Kidney tubule cell (primary cell): ENCODE measurements around the gene SPAG16.

ENCODE experiments used
- DNase-seq: peaks from one replicate; pipeline ENCODE4 v3.0.0-alpha.2; 2018; ENCODE audit warnings: low spot score

SPAG16 gene

DNA sequence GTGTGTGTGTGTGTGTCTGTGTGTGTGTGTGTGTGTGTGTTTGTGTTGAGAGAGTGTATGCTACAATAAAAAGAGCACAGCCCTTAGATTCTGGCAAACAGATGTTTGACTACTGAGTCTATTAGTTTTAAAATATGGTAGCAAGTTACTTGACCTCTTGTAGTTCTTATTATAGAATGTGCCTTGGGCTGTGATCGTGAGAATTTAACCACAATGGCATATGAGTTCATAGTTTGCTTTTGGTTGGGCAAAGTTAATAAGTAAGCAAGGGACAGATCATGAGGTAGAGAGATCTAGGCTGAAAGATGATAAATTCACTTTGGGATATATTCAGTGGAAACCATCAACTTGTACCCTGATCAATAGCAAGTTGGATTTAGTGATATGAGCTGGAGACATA lies 792.3 kb downstream of the SPAG16 start:
- peak; percentile 93 for DNase-seq

- DNase-seq: no peak
These were observed 793.5 kb downstream of the SPAG16 start for GRCh38 chr2:214077727-214078126.

DNA sequence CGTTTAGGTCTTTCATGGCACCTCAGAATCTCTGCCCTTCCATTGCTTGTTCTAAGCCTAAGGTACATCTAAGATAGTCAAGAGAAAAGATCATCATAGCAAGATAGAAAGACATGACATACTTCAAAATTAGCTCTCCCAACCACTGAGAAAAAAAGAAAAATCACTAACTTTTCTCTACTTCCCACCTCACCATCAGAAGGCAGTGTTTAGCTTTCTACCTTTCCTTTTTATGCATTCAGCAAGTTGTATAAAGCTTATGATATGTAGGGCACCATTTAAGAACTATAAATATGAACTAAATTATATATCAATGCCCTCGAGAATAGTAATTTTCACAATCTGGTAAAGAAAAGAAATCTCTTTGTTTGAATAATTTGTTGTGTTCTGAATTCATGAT lies 794.8 kb downstream of the SPAG16 start:
- no peak for DNase-seq

DNA sequence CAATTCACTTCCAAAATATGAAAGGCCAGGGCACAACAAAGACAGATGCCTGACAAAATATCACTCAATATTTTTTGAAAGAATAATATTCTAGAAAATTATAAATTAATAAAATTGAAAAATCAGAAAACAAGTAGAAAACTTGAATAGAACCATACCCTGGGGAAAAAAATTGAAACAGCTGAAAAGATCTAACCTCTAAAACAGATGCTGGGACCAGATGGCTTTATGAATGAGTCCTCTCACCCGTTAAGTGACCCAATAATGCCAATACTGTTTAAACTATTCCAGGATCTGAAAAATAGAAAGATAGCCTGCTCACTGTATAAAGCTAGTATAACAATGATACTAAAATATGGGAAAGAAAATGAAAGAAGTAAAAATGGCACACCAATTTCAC lies 804.3 kb downstream of the SPAG16 start:
- no peak for DNase-seq

- no peak for DNase-seq
These were observed 812.0 kb downstream of the SPAG16 start for GRCh38 chr2:214096208-214096715.

- no peak for DNase-seq
These were observed 814.5 kb downstream of the SPAG16 start for GRCh38 chr2:214098811-214099210.

DNA sequence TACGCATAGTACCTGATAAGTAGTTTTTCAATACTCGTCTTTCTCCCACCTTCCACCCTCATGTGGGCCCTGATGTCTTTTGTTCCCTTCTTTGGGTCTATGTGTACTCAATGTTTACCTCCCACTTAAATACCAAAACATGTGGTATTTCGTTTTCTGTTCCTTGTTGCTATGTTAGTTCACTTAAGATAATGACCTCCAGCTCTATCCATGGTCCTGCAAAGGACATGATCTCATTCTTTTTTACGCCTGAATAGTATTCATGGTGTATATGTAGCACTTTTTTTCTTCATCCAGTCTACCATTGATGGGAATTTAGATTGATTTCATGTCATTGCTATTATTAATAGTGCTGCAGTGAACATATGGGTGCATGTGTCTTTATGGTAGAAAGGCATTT lies 816.2 kb downstream of the SPAG16 start:
- no peak for DNase-seq

DNA sequence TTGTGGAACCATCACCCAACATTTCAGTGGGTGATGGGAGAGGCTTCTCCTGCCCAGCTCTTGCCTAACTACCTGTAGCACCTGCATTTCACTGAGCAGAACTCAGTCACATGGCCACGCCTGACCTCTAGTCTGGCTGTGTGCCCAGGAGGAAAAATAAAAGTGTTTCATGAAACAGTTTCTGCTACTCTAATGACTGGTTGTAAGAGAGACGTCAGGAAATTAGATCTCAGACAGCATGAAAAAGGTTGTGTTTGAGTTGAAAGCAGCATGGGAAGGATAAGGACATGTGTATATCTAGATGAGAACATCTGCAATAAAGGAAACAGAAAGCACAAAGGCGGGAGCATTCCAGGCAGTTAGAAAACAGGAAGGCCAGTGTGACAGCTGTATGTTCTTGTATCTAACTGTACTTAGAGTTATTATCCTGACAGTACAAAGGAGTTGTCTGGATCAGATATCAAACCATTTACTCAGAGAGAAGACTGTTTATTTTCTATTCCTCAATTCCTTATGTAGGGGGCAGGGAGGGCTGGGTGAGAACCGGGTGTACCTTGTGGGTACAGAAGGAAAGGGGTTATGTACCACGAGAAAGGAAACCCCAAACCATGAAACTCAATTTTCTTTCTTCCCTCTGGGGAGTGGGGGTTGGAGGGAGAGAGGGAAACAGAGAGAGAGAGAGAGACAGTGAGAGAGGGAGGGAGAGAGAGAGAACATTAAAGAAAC lies 819.2 kb downstream of the SPAG16 start:
- peak; percentile 53 for DNase-seq

- no peak for DNase-seq
These were observed 820.0 kb downstream of the SPAG16 start for GRCh38 chr2:214104219-214104618.

- no peak for DNase-seq
These were observed 820.7 kb downstream of the SPAG16 start for GRCh38 chr2:214104967-214105366.

- DNase-seq: no peak
These were observed 823.5 kb downstream of the SPAG16 start for GRCh38 chr2:214107726-214108125.

- no peak for DNase-seq
These were observed 824.3 kb downstream of the SPAG16 start for GRCh38 chr2:214108598-214108997.

- DNase-seq: no peak
These were observed 832.8 kb downstream of the SPAG16 start for GRCh38 chr2:214117054-214117453.

- DNase-seq: peak; percentile 48
These were observed 841.9 kb downstream of the SPAG16 start for GRCh38 chr2:214126135-214126534.

DNA sequence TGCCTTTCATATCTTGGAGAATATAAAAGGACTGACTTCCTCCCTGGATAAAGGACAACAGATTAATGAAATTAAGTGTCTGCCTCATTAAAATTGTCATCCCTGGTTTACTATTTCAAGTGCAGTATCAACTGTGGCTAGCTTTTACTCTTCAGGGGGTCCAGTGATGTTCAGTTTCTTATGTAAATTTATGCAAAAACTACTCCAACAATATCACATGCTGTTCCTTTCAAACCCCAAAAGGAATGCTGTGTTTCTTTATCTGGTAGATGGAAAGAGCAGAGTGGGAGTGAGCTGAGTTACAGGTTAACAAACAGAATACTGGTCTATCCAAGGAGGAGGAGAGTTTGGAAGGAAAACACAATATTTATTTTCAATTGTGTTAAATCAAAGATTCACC lies 842.9 kb downstream of the SPAG16 start:
- DNase-seq: no peak

- DNase-seq: peak; percentile 54
These were observed 843.3 kb downstream of the SPAG16 start for GRCh38 chr2:214127571-214127970.

GRCh38 chr2:214128040-214128439 lies 843.8 kb downstream of the SPAG16 start:
- no peak for DNase-seq

DNA sequence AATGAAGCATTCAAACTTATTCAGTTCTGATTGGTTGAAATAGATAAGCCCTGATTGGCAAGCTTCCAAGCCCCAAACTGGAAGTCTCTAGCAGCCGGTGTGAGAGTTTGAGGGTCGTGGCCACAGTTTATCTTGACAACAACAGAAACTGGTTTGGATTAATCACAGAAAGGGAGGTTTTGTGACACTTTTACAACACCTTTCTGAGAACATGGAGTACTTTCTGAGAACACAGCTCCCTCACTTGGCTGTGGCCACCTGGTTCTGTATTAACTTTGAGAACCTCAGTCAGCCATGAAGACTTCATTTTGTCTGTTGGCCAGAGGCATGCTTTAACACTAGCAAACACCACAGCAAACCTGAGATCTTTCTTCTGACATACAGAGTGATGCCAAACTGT lies 845.9 kb downstream of the SPAG16 start:
- DNase-seq: peak; percentile 51

DNA sequence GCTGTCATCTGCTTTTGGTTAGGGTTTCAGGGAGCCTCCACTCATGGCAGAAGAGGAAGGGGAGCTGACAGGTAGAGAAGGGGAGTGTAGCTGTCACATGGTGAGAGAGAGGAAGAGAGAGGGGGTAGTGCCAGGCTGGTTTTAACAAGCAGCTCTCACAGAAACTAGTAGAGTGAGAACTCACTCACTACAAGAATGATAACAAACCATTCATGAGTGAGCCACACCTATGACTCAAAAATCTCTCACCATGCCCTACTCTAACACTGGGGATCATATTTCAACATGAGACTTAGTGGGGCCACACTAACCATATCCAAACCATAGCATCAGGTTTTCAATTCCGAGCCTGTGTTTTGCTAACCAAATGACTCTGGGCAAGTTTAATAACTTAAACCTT lies 851.7 kb downstream of the SPAG16 start:
- DNase-seq: peak; percentile 57

DNA sequence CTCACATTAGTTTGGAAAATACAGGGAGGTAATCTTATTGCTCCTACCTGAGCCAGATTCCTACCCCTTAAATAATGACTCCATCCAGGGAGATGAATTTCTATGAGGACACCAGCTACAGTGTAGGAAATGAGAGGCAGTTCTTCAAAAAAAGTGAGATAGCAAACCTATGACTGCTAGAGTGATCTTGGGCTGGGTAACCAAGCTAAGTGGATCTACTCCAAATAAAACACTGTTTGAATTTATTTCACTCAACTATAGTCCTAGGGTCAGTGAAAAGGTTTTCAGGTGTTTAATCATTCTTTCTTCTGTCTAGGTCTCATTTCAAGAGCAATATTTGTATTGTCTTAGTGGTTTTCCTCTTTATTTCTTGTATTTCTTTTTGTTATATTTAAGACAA lies 854.5 kb downstream of the SPAG16 start:
- no peak for DNase-seq

DNA sequence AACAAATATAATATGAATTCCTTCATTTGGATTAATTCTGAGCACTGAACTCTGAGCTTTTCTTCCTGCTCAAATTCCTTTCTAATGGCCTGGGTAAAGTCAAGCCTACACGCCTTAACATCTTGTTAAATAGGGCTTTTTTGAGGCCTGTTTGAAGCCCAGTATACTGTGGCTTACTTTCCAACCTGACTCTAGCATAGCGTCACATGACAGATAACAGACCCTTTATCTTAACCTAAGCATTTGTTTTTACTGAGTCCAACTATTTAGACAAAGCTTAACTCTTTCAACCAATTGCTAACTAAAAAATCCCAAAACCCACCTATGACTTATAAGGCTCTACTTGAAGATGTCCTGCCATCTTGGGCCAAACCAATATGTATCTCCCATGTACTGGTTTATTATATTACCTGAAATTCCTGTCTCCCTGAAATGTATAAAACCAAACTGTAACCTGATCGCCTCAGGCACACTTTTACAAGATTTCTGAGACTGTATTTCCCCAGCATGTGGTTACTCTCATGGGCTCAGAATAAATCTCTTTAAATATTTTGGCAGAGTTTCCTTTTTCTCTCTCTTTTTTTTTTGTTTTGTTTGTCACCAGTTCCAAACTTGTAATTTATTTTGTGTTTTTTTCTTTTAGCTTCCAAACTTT lies 855.5 kb downstream of the SPAG16 start:
- no peak for DNase-seq

GRCh38 chr2:214156971-214157370 lies 872.7 kb downstream of the SPAG16 start:
- DNase-seq: peak; percentile 69

DNA sequence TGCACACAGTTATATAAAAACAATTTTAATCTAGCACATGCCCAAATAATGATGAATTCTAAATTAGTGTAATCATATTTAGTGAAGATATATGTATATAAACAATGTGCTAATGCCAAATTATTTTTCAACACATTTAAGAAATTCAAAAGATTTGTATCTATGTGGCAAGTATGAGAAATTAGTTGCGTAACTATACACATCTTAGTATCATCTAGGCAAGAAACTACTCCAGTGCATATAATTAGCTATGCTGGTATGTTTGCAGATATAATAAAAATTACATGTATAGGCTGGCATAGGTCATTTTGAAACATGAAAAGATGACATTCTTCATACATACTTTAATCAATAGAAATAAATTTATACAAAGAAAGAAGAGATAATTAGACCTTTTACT lies 874.6 kb downstream of the SPAG16 start:
- DNase-seq: no peak

DNA sequence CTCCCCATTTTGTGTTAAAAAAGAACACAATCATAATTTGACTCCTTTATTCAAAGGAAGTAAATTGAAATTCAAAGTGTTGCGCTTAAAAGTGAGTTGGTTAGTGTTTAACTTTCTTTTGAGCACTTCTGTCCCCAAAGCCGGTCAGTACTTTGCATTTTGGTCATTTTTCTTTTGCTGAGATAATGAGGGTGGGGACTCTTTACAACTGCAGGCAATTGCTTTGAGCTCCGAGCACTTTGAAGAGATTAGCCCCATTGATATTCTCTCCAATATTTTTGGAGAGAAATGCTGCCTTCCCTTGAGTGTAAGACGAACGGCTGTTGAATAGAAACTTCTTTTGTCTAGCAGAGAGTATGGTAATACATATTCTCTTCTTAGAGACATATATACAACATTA lies 885.0 kb downstream of the SPAG16 start:
- no peak for DNase-seq
